Ishikawa (cell line): ENCODE data around the gene TRAPPC1.

Source experiments
- MAX ChIP-seq: IDR thresholded peaks from 2 replicates; pipeline ENCODE4 v1.6.1; 2012
- RAD21 ChIP-seq: IDR thresholded peaks from 2 replicates; pipeline ENCODE4 v1.6.1; 2012; ENCODE audit warnings: low read depth
- REST ChIP-seq: IDR thresholded peaks from 2 replicates; pipeline ENCODE4 v1.6.1; 2012; ENCODE audit warnings: low read depth, mild to moderate bottlenecking

DNA sequence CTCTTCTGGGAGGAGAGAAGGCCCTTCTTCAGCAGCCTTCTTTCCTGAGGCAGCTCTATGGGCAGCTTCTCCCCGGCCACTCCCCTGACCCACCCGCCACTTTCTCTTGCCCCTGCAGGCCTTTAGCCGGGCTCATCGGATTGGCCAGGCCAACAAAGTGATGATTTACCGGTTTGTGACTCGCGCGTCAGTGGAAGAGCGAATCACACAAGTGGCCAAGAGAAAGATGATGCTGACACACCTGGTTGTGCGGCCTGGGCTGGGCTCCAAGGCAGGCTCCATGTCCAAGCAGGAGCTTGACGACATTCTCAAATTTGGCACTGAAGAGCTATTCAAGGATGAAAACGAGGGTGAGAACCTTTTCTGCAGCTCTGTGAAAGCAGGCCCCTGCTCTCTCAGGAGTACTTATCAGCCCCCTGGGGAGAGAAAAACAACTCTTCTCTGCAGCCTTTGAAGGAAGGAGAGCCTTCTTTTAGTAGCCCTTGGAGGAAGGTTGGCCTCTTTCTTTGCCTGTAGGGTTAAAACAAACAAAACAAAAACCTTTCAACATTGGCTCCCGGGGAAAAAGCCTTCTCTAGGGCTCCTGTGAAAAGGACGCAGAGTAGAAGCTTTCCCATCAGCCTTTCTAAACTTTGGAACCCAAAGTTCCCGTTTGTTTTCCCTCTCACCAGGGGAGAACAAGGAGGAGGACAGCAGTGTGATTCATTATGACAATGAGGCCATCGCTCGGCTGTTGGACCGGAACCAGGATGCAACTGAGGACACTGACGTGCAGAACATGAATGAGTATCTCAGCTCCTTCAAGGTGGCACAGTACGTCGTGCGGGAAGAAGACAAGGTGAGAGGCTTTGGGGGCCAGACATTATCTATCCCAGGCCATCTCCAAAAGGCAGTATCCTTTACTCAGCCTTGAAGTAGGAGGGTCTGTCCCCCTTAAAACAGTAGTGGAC is 28.3 kb downstream of the TRAPPC1 start:
- TF ChIP-seq MAX (no peak), RAD21 (no peak), REST (no peak)
